ENCODE results near the gene BRI3.

DNA sequence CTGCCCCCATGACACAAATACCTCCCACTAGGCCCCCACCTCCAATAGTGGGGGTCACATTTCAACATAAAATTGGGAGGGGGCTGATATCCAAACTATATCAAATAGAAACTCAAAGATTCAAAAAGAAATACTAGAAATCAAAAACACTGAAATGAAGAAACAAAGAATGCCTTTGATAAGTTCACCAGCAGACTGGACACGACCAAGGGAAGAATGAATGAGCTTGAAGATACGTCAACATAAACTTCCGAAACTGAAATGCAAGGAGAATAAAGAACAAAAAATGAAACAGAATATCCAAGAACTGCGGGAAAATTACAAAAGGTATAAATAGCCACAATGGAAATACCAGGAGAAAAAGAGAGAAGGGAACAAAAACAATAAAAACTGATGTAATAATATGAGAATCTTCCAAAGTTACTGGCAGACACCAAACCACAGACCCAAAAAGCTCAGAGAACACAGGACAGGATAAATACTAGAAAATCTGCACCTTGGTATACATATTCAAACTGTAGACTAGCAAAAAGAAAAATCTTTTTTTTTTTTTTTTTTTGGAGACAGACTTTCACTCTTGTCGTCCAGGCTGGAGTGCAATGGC is 49.5 kb downstream of the BRI3 start:
- TF ChIP-seq, protein P1, sequence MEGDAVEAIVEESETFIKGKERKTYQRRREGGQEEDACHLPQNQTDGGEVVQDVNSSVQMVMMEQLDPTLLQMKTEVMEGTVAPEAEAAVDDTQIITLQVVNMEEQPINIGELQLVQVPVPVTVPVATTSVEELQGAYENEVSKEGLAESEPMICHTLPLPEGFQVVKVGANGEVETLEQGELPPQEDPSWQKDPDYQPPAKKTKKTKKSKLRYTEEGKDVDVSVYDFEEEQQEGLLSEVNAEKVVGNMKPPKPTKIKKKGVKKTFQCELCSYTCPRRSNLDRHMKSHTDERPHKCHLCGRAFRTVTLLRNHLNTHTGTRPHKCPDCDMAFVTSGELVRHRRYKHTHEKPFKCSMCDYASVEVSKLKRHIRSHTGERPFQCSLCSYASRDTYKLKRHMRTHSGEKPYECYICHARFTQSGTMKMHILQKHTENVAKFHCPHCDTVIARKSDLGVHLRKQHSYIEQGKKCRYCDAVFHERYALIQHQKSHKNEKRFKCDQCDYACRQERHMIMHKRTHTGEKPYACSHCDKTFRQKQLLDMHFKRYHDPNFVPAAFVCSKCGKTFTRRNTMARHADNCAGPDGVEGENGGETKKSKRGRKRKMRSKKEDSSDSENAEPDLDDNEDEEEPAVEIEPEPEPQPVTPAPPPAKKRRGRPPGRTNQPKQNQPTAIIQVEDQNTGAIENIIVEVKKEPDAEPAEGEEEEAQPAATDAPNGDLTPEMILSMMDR (IDR thresholded peaks at IDR 0.05; ENCODE audit: borderline replicate concordance, extremely low read depth, low read length, poor library complexity, severe bottlenecking): no peak
- TF ChIP-seq EZH2 (IDR thresholded peaks at IDR 0.05; ENCODE audit: borderline replicate concordance, low read depth, low read length, severe bottlenecking): no peak
